ENCODE results near the gene MAP2. TPM values are rescaled to one million over a fixed set of nuclear protein-coding genes. Genes with fewer than 3 reads are reported as not detected.

The MAP2 gene
- total RNA-seq, 1 experiment from 2014 or later: 63.3 TPM

- H3K27me3 ChIP-seq: no peaks in the 10 kb centered on the region
- no peak overlapping the region for H3K4me3 ChIP-seq
- H3K36me3 ChIP-seq: 0 out of 2 replicates have a peak, but pooled peaks cover 2% of the 10 kb centered on the region
- H3K27ac ChIP-seq: no peak overlapping the region
- no peaks in the 10 kb centered on the region for H3K9me3 ChIP-seq (replicated peaks)
- H3K4me1 ChIP-seq: no peaks in the 10 kb centered on the region
- DNase-seq: no peak
These were observed 295.2 kb downstream of the MAP2 start for GRCh38 chr2:209719034-209719433.

- no peak for DNase-seq
- Histone ChIP-seq H3K4me3 (no peak overlapping the region), H3K27me3 (no peaks in the 10 kb centered on the region), H3K27ac (no peak overlapping the region), H3K36me3 (peaks cover 7% of the 10 kb centered on the region; the same call in 1 of the 2 replicates), H3K4me1 (0 out of 2 replicates have a peak, but pooled peaks cover 2% of the 10 kb centered on the region), H3K9me3 (replicated peaks) (no peaks in the 10 kb centered on the region)
These were observed 297.6 kb downstream of the MAP2 start for GRCh38 chr2:209721497-209721896.

- 0 out of 2 replicates have a peak, but pooled peaks cover 2% of the 10 kb centered on the region for H3K4me1 ChIP-seq
These were observed 302.5 kb downstream of the MAP2 start for GRCh38 chr2:209726311-209726710.

GRCh38 chr2:209727077-209727476 lies 303.2 kb downstream of the MAP2 start:
- no peaks in the 10 kb centered on the region for H3K9me3 ChIP-seq (replicated peaks)
- no peaks in the 10 kb centered on the region for H3K27me3 ChIP-seq
- H3K4me1 ChIP-seq: 0 out of 2 replicates have a peak, but pooled peaks cover 2% of the 10 kb centered on the region
- H3K36me3 ChIP-seq: peaks cover 5% of the 10 kb centered on the region; the same call in 1 of the 2 replicates
- DNase-seq: no peak
- H3K4me3 ChIP-seq: no peak overlapping the region
- no peak overlapping the region for H3K27ac ChIP-seq

More at GRCh38 chr2:209726311-209726710, 302.5 kb downstream of the MAP2 start:
- no peak overlapping the region for H3K27ac ChIP-seq
- H3K36me3 ChIP-seq: peaks cover 5% of the 10 kb centered on the region; the same call in 1 of the 2 replicates
- H3K4me3 ChIP-seq: no peak overlapping the region
- H3K27me3 ChIP-seq: no peaks in the 10 kb centered on the region
- no peak for DNase-seq
- no peaks in the 10 kb centered on the region for H3K9me3 ChIP-seq (replicated peaks)

- Histone ChIP-seq H3K27ac (no peak overlapping the region), H3K27me3 (no peaks in the 10 kb centered on the region), H3K4me3 (no peak overlapping the region), H3K9me3 (replicated peaks) (no peaks in the 10 kb centered on the region), H3K36me3 (no peaks in the 10 kb centered on the region), H3K4me1 (no peaks in the 10 kb centered on the region)
- no peak for DNase-seq
These were observed 311.0 kb downstream of the MAP2 start for GRCh38 chr2:209734805-209735204.

GRCh38 chr2:209741953-209742352 lies 318.1 kb downstream of the MAP2 start:
- Histone ChIP-seq H3K27ac (no peak overlapping the region), H3K36me3 (no peaks in the 10 kb centered on the region), H3K27me3 (no peaks in the 10 kb centered on the region), H3K4me3 (no peak overlapping the region), H3K9me3 (replicated peaks) (no peaks in the 10 kb centered on the region), H3K4me1 (no peaks in the 10 kb centered on the region)
- DNase-seq: no peak

GRCh38 chr2:209753020-209753419 lies 329.2 kb downstream of the MAP2 start:
- Histone ChIP-seq H3K27me3 (no peaks in the 10 kb centered on the region), H3K27ac (no peak overlapping the region), H3K36me3 (no peaks in the 10 kb centered on the region), H3K9me3 (replicated peaks) (no peaks in the 10 kb centered on the region), H3K4me1 (peaks cover 4% of the 10 kb centered on the region; the same call in 1 of the 2 replicates), H3K4me3 (no peak overlapping the region)
- no peak for DNase-seq

- Histone ChIP-seq H3K36me3 (no peaks in the 10 kb centered on the region), H3K4me1 (peaks cover 12% of the 10 kb centered on the region; the same call in 1 of the 2 replicates), H3K4me3 (no peak overlapping the region), H3K27ac (no peak overlapping the region), H3K9me3 (replicated peaks) (no peaks in the 10 kb centered on the region; the same call in 1 of the 2 replicates), H3K27me3 (no peaks in the 10 kb centered on the region)
- no peak for DNase-seq
These were observed 333.3 kb downstream of the MAP2 start for GRCh38 chr2:209757163-209757562.

GRCh38 chr2:209761566-209761965 lies 337.7 kb downstream of the MAP2 start:
- H3K27me3 ChIP-seq: no peaks in the 10 kb centered on the region
- no peaks in the 10 kb centered on the region; the same call in 1 of the 2 replicates for H3K9me3 ChIP-seq (replicated peaks)
- H3K27ac ChIP-seq: no peak overlapping the region
- DNase-seq: no peak
- peaks cover 12% of the 10 kb centered on the region; the same call in 1 of the 2 replicates for H3K4me1 ChIP-seq
- 0 out of 2 replicates have a peak, but pooled peaks cover 2% of the 10 kb centered on the region for H3K36me3 ChIP-seq
- no peak overlapping the region for H3K4me3 ChIP-seq

GRCh38 chr2:209762563-209762962 lies 338.7 kb downstream of the MAP2 start:
- H3K27me3 ChIP-seq: no peaks in the 10 kb centered on the region
- no peak for DNase-seq
- H3K4me1 ChIP-seq: peaks cover 12% of the 10 kb centered on the region; the same call in 1 of the 2 replicates
- no peaks in the 10 kb centered on the region; the same call in 1 of the 2 replicates for H3K9me3 ChIP-seq (replicated peaks)
- H3K4me3 ChIP-seq: no peak overlapping the region
- no peak overlapping the region for H3K27ac ChIP-seq
- 0 out of 2 replicates have a peak, but pooled peaks cover 2% of the 10 kb centered on the region for H3K36me3 ChIP-seq

- Histone ChIP-seq H3K4me1 (peaks cover 12% of the 10 kb centered on the region; the same call in 1 of the 2 replicates), H3K27me3 (no peaks in the 10 kb centered on the region), H3K27ac (no peak overlapping the region), H3K4me3 (no peak overlapping the region), H3K9me3 (replicated peaks) (no peaks in the 10 kb centered on the region; the same call in 1 of the 2 replicates), H3K36me3 (0 out of 2 replicates have a peak, but pooled peaks cover 2% of the 10 kb centered on the region)
- peak; percentile 13 to 36 for DNase-seq
These were observed 339.3 kb downstream of the MAP2 start for GRCh38 chr2:209763106-209763505.

- H3K9me3 ChIP-seq (replicated peaks): no peaks in the 10 kb centered on the region
- H3K4me1 ChIP-seq: peaks cover 10% of the 10 kb centered on the region; the same call in 1 of the 2 replicates
- H3K36me3 ChIP-seq: 0 out of 2 replicates have a peak, but pooled peaks cover 2% of the 10 kb centered on the region
These were observed 342.8 kb downstream of the MAP2 start for GRCh38 chr2:209766613-209767012.

GRCh38 chr2:209767316-209767715 lies 343.5 kb downstream of the MAP2 start:
- H3K4me1 ChIP-seq: peaks cover 4% of the 10 kb centered on the region; the same call in 1 of the 2 replicates
- no peak overlapping the region for H3K27ac ChIP-seq
- no peak for DNase-seq
- no peak overlapping the region for H3K4me3 ChIP-seq
- no peaks in the 10 kb centered on the region for H3K27me3 ChIP-seq
- H3K36me3 ChIP-seq: 0 out of 2 replicates have a peak, but pooled peaks cover 2% of the 10 kb centered on the region
- H3K9me3 ChIP-seq (replicated peaks): no peaks in the 10 kb centered on the region

More at GRCh38 chr2:209766613-209767012, 342.8 kb downstream of the MAP2 start:
- no peak overlapping the region for H3K27ac ChIP-seq
- H3K27me3 ChIP-seq: no peaks in the 10 kb centered on the region
- no peak overlapping the region for H3K4me3 ChIP-seq
- DNase-seq: no peak

GRCh38 chr2:209768557-209768956 lies 344.7 kb downstream of the MAP2 start:
- Histone ChIP-seq H3K36me3 (0 out of 2 replicates have a peak, but pooled peaks cover 2% of the 10 kb centered on the region), H3K9me3 (replicated peaks) (no peaks in the 10 kb centered on the region), H3K27me3 (no peaks in the 10 kb centered on the region), H3K27ac (no peak overlapping the region), H3K4me3 (no peak overlapping the region), H3K4me1 (peaks cover 8% of the 10 kb centered on the region)
- no peak for DNase-seq

- peak within 1 kb of the TSS; percentile 81 for H3K4me3 ChIP-seq
These were observed 347.8 kb downstream of the MAP2 start, which contains the start of gene UNC80 for GRCh38 chr2:209771474-209772289. Gene UNC80, plus strand, starts transcription at chr2:209771832. Its CDS starts 241 bp downstream, at chr2:209772073.

More at GRCh38 chr2:209771474-209772289, 347.8 kb downstream of the MAP2 start, which contains the start of gene UNC80:
- peak; percentile 87 to 89 for DNase-seq
- Histone ChIP-seq H3K36me3 (no peaks in the 10 kb centered on the region), H3K27ac (peak within 1 kb of the TSS; percentile 94), H3K9me3 (replicated peaks) (no peaks in the 10 kb centered on the region), H3K4me1 (peaks cover 15% of the 10 kb centered on the region), H3K27me3 (no peaks in the 10 kb centered on the region)

Measured in SJCRH30 (cell line).